Fibroblast of mammary gland (primary cell): ENCODE measurements around the gene MIB1.
"Not testable (repeated sequence)": the region's sequence is repeated elsewhere in the genome, so short reads cannot be mapped to it uniquely, and the experiment has no call there.

Experiments
- DNase-seq: peaks from one replicate; pipeline ENCODE4 v3.0.0-alpha.2; 2010; ENCODE audit warnings: low read depth
- H3K4me3 ChIP-seq: 2 replicates; pipeline ENCODE4 v1.5.1; 2011; ENCODE audit warnings: low read depth, mild to moderate bottlenecking, low read length, moderate library complexity; ENCODE audit not compliant: control insufficient read depth
- CTCF ChIP-seq: conservative IDR thresholded peaks from 2 replicates; pipeline ENCODE4 v1.5.1; 2011; ENCODE audit warnings: low read depth, low read length, inconsistent platforms; ENCODE audit not compliant: control insufficient read depth, insufficient read depth

MIB1 gene

GRCh38 chr18:21733011-21733410 lies 7.6 kb upstream of the MIB1 start:
- H3K4me3 ChIP-seq, result no peak overlapping the region
- DNase-seq, result no peak
- TF ChIP-seq CTCF, result no peak

- H3K4me3 ChIP-seq, result no peak overlapping the region
- peak; percentile 8 for DNase-seq
- no peak for TF ChIP-seq CTCF
Observed at GRCh38 chr18:21735452-21736015, 5.1 kb upstream of the MIB1 start.

- not testable (repeated sequence) for DNase-seq, H3K4me3 ChIP-seq
Observed at GRCh38 chr18:21736926-21737325, 3.7 kb upstream of the MIB1 start.

GRCh38 chr18:21739604-21740537 lies 721 bp upstream of the MIB1 start:
- peak; percentile 10 for DNase-seq
- H3K4me3 ChIP-seq, result peak overlapping the region; percentile 41
- TF ChIP-seq CTCF, result no peak

GRCh38 chr18:21741312-21741561 lies 645 bp downstream of the MIB1 start:
- DNase-seq, result no peak
- TF ChIP-seq CTCF, result no peak
- peak overlapping the region; percentile 87 for H3K4me3 ChIP-seq

- H3K4me3 ChIP-seq, result peak overlapping the region; percentile 87
- DNase-seq, result peak; percentile 30
- TF ChIP-seq CTCF, result no peak
Observed at GRCh38 chr18:21741562-21742314, 1.1 kb downstream of the MIB1 start.

- peak overlapping the region; percentile 87 for H3K4me3 ChIP-seq
- peak; percentile 47 for DNase-seq
- no peak for TF ChIP-seq CTCF
Observed at GRCh38 chr18:21742315-21742687, 1.7 kb downstream of the MIB1 start.
